Gastrocnemius medialis (tissue), 4 donors: ENCODE data around the gene FNBP1L.

Experiments used
- CTCF ChIP-seq, 5 experiments: fragments of 450-650 bp in 3 of 5; fragments of 200-600 bp in 2 of 5; sonication (generic) in 2 of 5; IDR thresholded peaks in 4 of 5; conservative IDR thresholded peaks in 1 of 5; 1 replicate in 4 of 5; 2 replicates in 1 of 5; pipeline ENCODE4 v1.5.1; 2016 to 2019; ENCODE audit warnings: antibody characterized with exemption in 5 of 5, mild to moderate bottlenecking in 3 of 5, moderate library complexity in 3 of 5
- POLR2A ChIP-seq, 2 donors: fragments of 450-650 bp; IDR thresholded peaks; one replicate each; pipeline ENCODE4 v1.6.1; 2017; ENCODE audit warnings: antibody characterized with exemption in 2 of 2, mild to moderate bottlenecking in 2 of 2, moderate library complexity in 2 of 2

GRCh38 chr1:93537924-93538323, 90.0 kb downstream of the FNBP1L start:
- TF ChIP-seq CTCF (IDR thresholded peaks at IDR 0.05 in 4 of 5, conservative IDR thresholded peaks at IDR 0.05 in 1 of 5) (no peak), POLR2A (IDR thresholded peaks at IDR 0.05) (no peak)
